H1 (cell line): Measurements from ENCODE around the gene ALDH5A1. TPM values are rescaled to one million over a fixed set of nuclear protein-coding genes. Genes with fewer than 3 reads are reported as not detected.

Source experiments
- CTCF ChIA-PET: fragments of 300-600 bp; sonication (Branson Sonifier 250); formaldehyde crosslinking; loops from one replicate; lab custom pipeline; 2021; ENCODE audit not compliant: partially characterized antibody; lab: Charles Lee
- POLR2A ChIA-PET: fragments of 300-600 bp; sonication (Branson Sonifier 250); formaldehyde crosslinking; loops from one replicate; lab custom pipeline; 2021; ENCODE audit warnings: inconsistent platforms; ENCODE audit not compliant: partially characterized antibody; lab: Charles Lee
- DNase-seq, 2 experiments: peaks; one replicate each; pipeline versions ENCODE4 v3.0.0 to v3.0.0-alpha.2; 2010 to 2022; ENCODE audit warnings: low spot score in 2 of 2, low read depth in 1 of 2, mixed read lengths in 1 of 2
- FAIRE-seq: peaks from 2 replicates; lab custom pipeline; 2011; peaks lifted over from hg19 to GRCh38; lab: Jason Lieb, UNC
- H2AFZ ChIP-seq: 2 replicates; pipeline ENCODE4 v1.8.1; 2012; ENCODE audit warnings: low read length, inconsistent platforms
- H2AK5ac ChIP-seq: 2 replicates; pipeline ENCODE4 v1.6.1; 2013; ENCODE audit warnings: low read depth, low read length
- H2BK120ac ChIP-seq: replicated peaks from 2 replicates; pipeline ENCODE3; 2013; ENCODE audit warnings: low read depth, low read length, inconsistent platforms
- H2BK12ac ChIP-seq: 2 replicates; pipeline ENCODE4 v1.6.1; 2013; ENCODE audit warnings: low read depth, low read length
- H2BK15ac ChIP-seq: 2 replicates; pipeline ENCODE4 v1.6.1; 2013; ENCODE audit warnings: low read length
- H2BK20ac ChIP-seq: 2 replicates; pipeline ENCODE4 v1.6.1; 2013; ENCODE audit warnings: low read length
- H2BK5ac ChIP-seq: 2 replicates; pipeline ENCODE4 v1.6.1; 2013; ENCODE audit warnings: low read depth, low read length
- H3K14ac ChIP-seq: 2 replicates; pipeline ENCODE4 v1.6.1; 2013; ENCODE audit warnings: inconsistent platforms; ENCODE audit not compliant: insufficient read length
- H3K18ac ChIP-seq: 2 replicates; pipeline ENCODE4 v1.6.1; 2013; ENCODE audit warnings: low read length; ENCODE audit errors: extremely low read depth
- H3K23ac ChIP-seq: 2 replicates; pipeline ENCODE4 v1.6.1; 2013; ENCODE audit warnings: inconsistent platforms; ENCODE audit not compliant: insufficient read length
- H3K23me2 ChIP-seq: 2 replicates; pipeline ENCODE4 v1.6.1; 2013; ENCODE audit warnings: low read depth, low read length
- H3K27ac ChIP-seq: 2 replicates; pipeline ENCODE4 v1.6.1; 2011; ENCODE audit warnings: low read depth, low read length, inconsistent platforms
- H3K27me3 ChIP-seq, 4 experiments: replicated peaks in 1 of 4; 1 replicate in 1 of 4; 2 replicates in 3 of 4; pipeline versions ENCODE4 v1.6.1 to v1.8.1; 2011 to 2013; ENCODE audit warnings: low read length in 3 of 4, mild to moderate bottlenecking in 3 of 4, inconsistent platforms in 2 of 4, mixed read lengths in 2 of 4, moderate library complexity in 1 of 4; ENCODE audit not compliant: control insufficient read depth in 3 of 4, insufficient read depth in 3 of 4; ENCODE audit errors: extremely low read depth in 1 of 4
- H3K36me3 ChIP-seq, 4 experiments: 2 replicates each; pipeline versions ENCODE4 v1.6.1 to v1.8.1; 2011 to 2013; ENCODE audit warnings: mild to moderate bottlenecking in 4 of 4, low read length in 3 of 4, moderate library complexity in 2 of 4, control low read depth in 1 of 4, inconsistent platforms in 1 of 4; ENCODE audit not compliant: insufficient read depth in 4 of 4, control insufficient read depth in 2 of 4
- H3K4ac ChIP-seq: replicated peaks from 2 replicates; pipeline ENCODE3; 2013; ENCODE audit warnings: low read length, low read depth, mixed read lengths, inconsistent platforms; ENCODE audit not compliant: insufficient read length
- H3K4me1 ChIP-seq, 4 experiments: replicated peaks in 1 of 4; 1 replicate in 1 of 4; 2 replicates in 3 of 4; pipeline versions ENCODE4 v1.6.1 to v1.8.1; 2011 to 2013; ENCODE audit warnings: low read length in 3 of 4, inconsistent platforms in 2 of 4, mixed read lengths in 1 of 4; ENCODE audit not compliant: insufficient read depth in 4 of 4, control insufficient read depth in 3 of 4
- H3K4me2 ChIP-seq, 2 experiments: 2 replicates each; pipeline versions ENCODE4 v1.6.1 to v1.8.1; 2011 to 2013; ENCODE audit warnings: low read depth in 2 of 2, low read length in 2 of 2, control low read depth in 1 of 2, inconsistent platforms in 1 of 2, mild to moderate bottlenecking in 1 of 2; ENCODE audit not compliant: insufficient read depth in 1 of 2
- H3K4me3 ChIP-seq, 4 experiments: fragments of 200-600, 300-600 bp in 1 of 4; sonication (generic), shearing (Covaris generic), sonication (Bioruptor Twin) in 1 of 4; 2 replicates each; pipeline versions ENCODE4 v1.5.1 to v1.8.1; 2011 to 2016; ENCODE audit warnings: low read length in 4 of 4, low read depth in 3 of 4, control low read depth in 2 of 4, inconsistent platforms in 2 of 4, mild to moderate bottlenecking in 2 of 4, mixed read lengths in 1 of 4, moderate library complexity in 1 of 4; ENCODE audit not compliant: insufficient read depth in 2 of 4; ENCODE audit errors: extremely low read depth in 1 of 4
- H3K56ac ChIP-seq: replicated peaks from 2 replicates; pipeline ENCODE3; 2013; ENCODE audit warnings: low read depth, mild to moderate bottlenecking, mixed read lengths, low read length, inconsistent platforms; ENCODE audit not compliant: insufficient read length
- H3K79me1 ChIP-seq: 2 replicates; pipeline ENCODE4 v1.6.1; 2013; ENCODE audit warnings: low read depth, low read length, control low read depth
- H3K79me2 ChIP-seq, 2 experiments: 2 replicates each; pipeline versions ENCODE4 v1.6.1 to v1.8.1; 2012 to 2013; ENCODE audit warnings: low read length in 2 of 2, mild to moderate bottlenecking in 2 of 2, inconsistent platforms in 1 of 2; ENCODE audit not compliant: insufficient read depth in 2 of 2, control insufficient read depth in 1 of 2
- H3K9ac ChIP-seq, 4 experiments: replicated peaks in 1 of 4; 1 replicate in 1 of 4; 2 replicates in 3 of 4; pipeline versions ENCODE4 v1.6.1 to v1.8.1; 2011 to 2013; ENCODE audit warnings: low read depth in 3 of 4, low read length in 3 of 4, control low read depth in 2 of 4, mild to moderate bottlenecking in 2 of 4, moderate library complexity in 2 of 4, inconsistent platforms in 1 of 4; ENCODE audit errors: extremely low read depth in 1 of 4
- H3K9me3 ChIP-seq, 2 experiments: 2 replicates each; pipeline versions ENCODE4 v1.6.1 to v1.8.1; 2012 to 2013; ENCODE audit warnings: mild to moderate bottlenecking in 2 of 2, moderate library complexity in 2 of 2, control low read depth in 1 of 2, inconsistent platforms in 1 of 2, low read depth in 1 of 2, low read length in 1 of 2, mixed read lengths in 1 of 2; ENCODE audit not compliant: insufficient read depth in 2 of 2
- H4K20me1 ChIP-seq, 2 experiments: replicated peaks in 1 of 2; 2 replicates each; pipeline versions ENCODE3 to v1.8.1; 2011 to 2013; ENCODE audit warnings: inconsistent platforms in 2 of 2, low read length in 2 of 2, mild to moderate bottlenecking in 1 of 2; ENCODE audit not compliant: insufficient read depth in 2 of 2, control insufficient read depth in 1 of 2
- H4K5ac ChIP-seq: 2 replicates; pipeline ENCODE4 v1.6.1; 2013; ENCODE audit warnings: low read length, low read depth, mixed read lengths, inconsistent platforms; ENCODE audit not compliant: insufficient read length
- H4K8ac ChIP-seq: 2 replicates; pipeline ENCODE4 v1.8.0; 2013; ENCODE audit warnings: mild to moderate bottlenecking, moderate library complexity, low read length, inconsistent platforms; ENCODE audit not compliant: insufficient read depth; ENCODE audit errors: extremely low read depth
- H4K91ac ChIP-seq: replicated peaks from 2 replicates; pipeline ENCODE3; 2013; ENCODE audit warnings: low read length, mixed read lengths, inconsistent platforms; ENCODE audit not compliant: insufficient read length
- ASH2L ChIP-seq: fragments of 200-600, 300-600 bp; sonication (generic); IDR thresholded peaks from one replicate; pipeline ENCODE4 v1.7.1; 2017; ENCODE audit warnings: low read length
- CEBPB ChIP-seq: IDR thresholded peaks from 2 replicates; pipeline ENCODE4 v1.6.1; 2012; ENCODE audit warnings: low read depth, low read length
- GABPA ChIP-seq: IDR thresholded peaks from 2 replicates; pipeline ENCODE4 v1.6.1; 2011; ENCODE audit warnings: mild to moderate bottlenecking, low read length, moderate library complexity, borderline replicate concordance; ENCODE audit not compliant: insufficient read depth
- HDAC2 ChIP-seq, 2 experiments: fragments of 300-600 bp in 1 of 2; sonication (generic) in 1 of 2; IDR thresholded peaks; 2 replicates each; pipeline ENCODE4 v1.6.1; 2011 to 2012; ENCODE audit warnings: low read depth in 2 of 2, low read length in 2 of 2, mild to moderate bottlenecking in 2 of 2, moderate library complexity in 2 of 2, borderline replicate concordance in 1 of 2, inconsistent platforms in 1 of 2
- KDM1A ChIP-seq: fragments of 200-600, 300-600 bp; sonication (generic); IDR thresholded peaks from 2 replicates; pipeline ENCODE4 v1.7.1; 2016; ENCODE audit warnings: mild to moderate bottlenecking, low read length, borderline replicate concordance
- NANOG ChIP-seq: IDR thresholded peaks from 2 replicates; pipeline ENCODE4 v1.6.1; 2011; ENCODE audit warnings: low read length, low read depth, mild to moderate bottlenecking, inconsistent platforms; ENCODE audit not compliant: insufficient read depth, poor library complexity, severe bottlenecking
- SAP30 ChIP-seq: fragments of 300-600 bp; sonication (generic); IDR thresholded peaks from 2 replicates; pipeline ENCODE4 v1.7.1; 2012; ENCODE audit warnings: low read length, moderate library complexity, mild to moderate bottlenecking, inconsistent platforms; ENCODE audit not compliant: insufficient read depth, insufficient replicate concordance
- SIN3A ChIP-seq, 2 experiments: IDR thresholded peaks in 1 of 2; conservative IDR thresholded peaks in 1 of 2; 2 replicates each; pipeline ENCODE4 v1.6.1; 2011 to 2012; ENCODE audit warnings: low read length in 2 of 2, improper control_type of control experiment in 1 of 2, low read depth in 1 of 2, mild to moderate bottlenecking in 1 of 2
- SRF ChIP-seq: IDR thresholded peaks from 2 replicates; pipeline ENCODE4 v1.6.1; 2011; ENCODE audit warnings: mild to moderate bottlenecking, low read depth, low read length, moderate library complexity
- TAF1 ChIP-seq: IDR thresholded peaks from 2 replicates; pipeline ENCODE4 v1.6.1; 2011; ENCODE audit warnings: mild to moderate bottlenecking, low read depth, low read length
- TAF7 ChIP-seq: optimal IDR thresholded peaks from 2 replicates; pipeline ENCODE3; 2011; ENCODE audit warnings: low read depth, mild to moderate bottlenecking, inconsistent platforms, low read length, moderate library complexity, borderline replicate concordance
- ZNF274 ChIP-seq: IDR thresholded peaks from 2 replicates; pipeline ENCODE4 v1.7.0; 2012; ENCODE audit warnings: low read length, borderline replicate concordance; ENCODE audit errors: extremely low read depth
- WGBS, 2 experiments: shearing (Covaris generic) in 1 of 2; methylation state at CpG; one replicate each; pipeline versions ENCODE4 v1.1.6 to v1.1.7; 2013 to 2015; ENCODE audit warnings: low lambda C conversion rate in 2 of 2, mixed read lengths in 2 of 2, inconsistent platforms in 1 of 2, low coverage in 1 of 2, missing lambda C conversion rate in 1 of 2; ENCODE audit not compliant: insufficient replicate concordance in 2 of 2, insufficient coverage in 1 of 2, insufficient read length in 1 of 2; ENCODE audit errors: extremely low coverage in 1 of 2, missing lambda C conversion rate in 1 of 2; 5-methylcytosine and 5-hydroxymethylcytosine counted together
- polyA plus RNA-seq, 7 experiments: library from polyadenylated mRNA; depleted of rRNA in 3 of 7; stranded (reverse) in 5 of 7; unstranded in 2 of 7; fragments of >200 nt in 5 of 7; fragments of 200-250 nt in 2 of 7; gene quantifications; 1 replicate in 5 of 7; 2 replicates in 1 of 7; 4 replicates in 1 of 7; pipeline versions ENCODE4 v1.2.1 to v1.2.3, GENCODE V29; 2011 to 2013; ENCODE audit warnings: missing spikeins in 2 of 7, mixed read lengths in 2 of 7
- total RNA-seq: library from RNA; stranded (reverse); fragmentation: NEBNext Ultra II Directional; extraction: Animal tissue kit (Norgen Biotek cat#: 25700); gene quantifications from 2 replicates; pipeline ENCODE4 v1.2.1, GENCODE V29; 2021
- TF ChIP-seq, protein P1 (sequence below): IDR thresholded peaks from 2 replicates; pipeline ENCODE4 v1.6.1; 2012; ENCODE audit warnings: inconsistent platforms

ALDH5A1 gene
- total and polyA plus RNA-seq, 2 of the 8 experiments (the other 6 are each of a cell fraction or from before 2014, with no cell fraction given), result 1.5 to 2.4 TPM

DNA sequence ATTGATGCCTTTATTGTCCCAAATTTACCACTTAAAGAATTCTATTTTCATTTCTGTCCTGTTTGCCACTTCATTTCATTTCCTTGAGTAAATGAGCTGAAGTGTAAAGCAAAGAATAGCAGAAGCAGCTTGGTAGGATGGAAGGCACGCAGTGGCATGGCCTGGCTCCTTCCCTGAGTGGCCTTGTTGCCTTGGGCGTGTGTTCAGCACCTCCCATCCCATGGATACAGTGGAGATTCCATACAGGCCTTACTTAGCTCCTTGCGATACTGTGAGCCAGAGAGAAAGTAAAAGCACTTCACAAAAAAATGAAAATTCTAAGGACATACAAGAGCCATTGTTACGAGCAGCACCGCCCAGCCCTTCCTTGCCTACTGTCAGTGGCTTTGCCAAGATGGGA is 39.6 kb downstream of the ALDH5A1 start:
- H2AK5ac ChIP-seq, result no peak overlapping the region
- CTCF ChIA-PET, result interaction anchor here (0.6 to 5.4 kb wide), 3 partner anchors 11 to 376 kb away, joined by 3 to 56 read pairs (median 6); no protein-coding TSS in a partner anchor
- no peak for DNase-seq
- TF ChIP-seq TAF7 (no peak), ASH2L (no peak), TAF1 (no peak), GABPA (no peak), NANOG (no peak), HDAC2 (IDR thresholded peaks at IDR 0.05; ENCODE audit: borderline replicate concordance in 1 of 2, low read depth in 2 of 2, low read length in 2 of 2) (no peak), CEBPB (no peak), SAP30 (no peak), KDM1A (no peak), SRF (no peak), ZNF274 (no peak), SIN3A (conservative IDR thresholded peaks at IDR 0.05 in 1 of 2, IDR thresholded peaks at IDR 0.05 in 1 of 2; ENCODE audit: low read depth in 1 of 2, low read length in 2 of 2) (no peak)
- TF ChIP-seq, protein P1, sequence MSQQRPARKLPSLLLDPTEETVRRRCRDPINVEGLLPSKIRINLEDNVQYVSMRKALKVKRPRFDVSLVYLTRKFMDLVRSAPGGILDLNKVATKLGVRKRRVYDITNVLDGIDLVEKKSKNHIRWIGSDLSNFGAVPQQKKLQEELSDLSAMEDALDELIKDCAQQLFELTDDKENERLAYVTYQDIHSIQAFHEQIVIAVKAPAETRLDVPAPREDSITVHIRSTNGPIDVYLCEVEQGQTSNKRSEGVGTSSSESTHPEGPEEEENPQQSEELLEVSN, result no peak

More for the DNA sequence above, 39.6 kb downstream of the ALDH5A1 start:
- no peak overlapping the region for H3K14ac ChIP-seq
- H3K4me3 ChIP-seq, result no peak overlapping the region
- no peaks in the 10 kb centered on the region for H3K9me3 ChIP-seq
- no peak overlapping the region for H3K18ac ChIP-seq
- no peak overlapping the region for H3K9ac ChIP-seq
- H2BK5ac ChIP-seq, result 0 out of 2 replicates have a peak overlapping the region, but pooled peaks have one; percentile 21
- no peaks in the 10 kb centered on the region; the same call in 1 of the 2 replicates for H3K79me1 ChIP-seq
- POLR2A ChIA-PET, result no interaction called here
- no peak overlapping the region for H4K5ac ChIP-seq
- H3K23ac ChIP-seq, result no peak overlapping the region
- no peak overlapping the region for H2BK12ac ChIP-seq
- no peaks in the 10 kb centered on the region for H3K27me3 ChIP-seq
- H3K36me3 ChIP-seq, result no peaks in the 10 kb centered on the region
- no peak overlapping the region for H2AFZ ChIP-seq
- H3K4ac ChIP-seq, result no peak overlapping the region
- H4K91ac ChIP-seq, result no peak overlapping the region
- H2BK20ac ChIP-seq, result no peak overlapping the region
- WGBS, 2 experiments, result 95% methylated on average over 5 of the region's 5 CpGs; no CpG with 5 or more reads in 1 of the 2 experiments
- no peaks in the 10 kb centered on the region for H3K79me2 ChIP-seq
- no peak overlapping the region for H4K8ac ChIP-seq
- no peak overlapping the region for H3K27ac ChIP-seq
- no peaks in the 10 kb centered on the region for H4K20me1 ChIP-seq
- no peaks in the 10 kb centered on the region; the same call in 1 of the 2 replicates for H3K23me2 ChIP-seq
- no peak for FAIRE-seq
- H2BK15ac ChIP-seq, result no peak overlapping the region
- H3K4me1 ChIP-seq, result no peaks in the 10 kb centered on the region
- H3K56ac ChIP-seq, result no peak overlapping the region
- H2BK120ac ChIP-seq, result no peak overlapping the region
- no peak overlapping the region for H3K4me2 ChIP-seq
